Measurements from ENCODE around the gene GCGR.
A peak's percentile ranks its signal among the peaks of the same experiment; 100 is the strongest.

Gene GCGR

DNA sequence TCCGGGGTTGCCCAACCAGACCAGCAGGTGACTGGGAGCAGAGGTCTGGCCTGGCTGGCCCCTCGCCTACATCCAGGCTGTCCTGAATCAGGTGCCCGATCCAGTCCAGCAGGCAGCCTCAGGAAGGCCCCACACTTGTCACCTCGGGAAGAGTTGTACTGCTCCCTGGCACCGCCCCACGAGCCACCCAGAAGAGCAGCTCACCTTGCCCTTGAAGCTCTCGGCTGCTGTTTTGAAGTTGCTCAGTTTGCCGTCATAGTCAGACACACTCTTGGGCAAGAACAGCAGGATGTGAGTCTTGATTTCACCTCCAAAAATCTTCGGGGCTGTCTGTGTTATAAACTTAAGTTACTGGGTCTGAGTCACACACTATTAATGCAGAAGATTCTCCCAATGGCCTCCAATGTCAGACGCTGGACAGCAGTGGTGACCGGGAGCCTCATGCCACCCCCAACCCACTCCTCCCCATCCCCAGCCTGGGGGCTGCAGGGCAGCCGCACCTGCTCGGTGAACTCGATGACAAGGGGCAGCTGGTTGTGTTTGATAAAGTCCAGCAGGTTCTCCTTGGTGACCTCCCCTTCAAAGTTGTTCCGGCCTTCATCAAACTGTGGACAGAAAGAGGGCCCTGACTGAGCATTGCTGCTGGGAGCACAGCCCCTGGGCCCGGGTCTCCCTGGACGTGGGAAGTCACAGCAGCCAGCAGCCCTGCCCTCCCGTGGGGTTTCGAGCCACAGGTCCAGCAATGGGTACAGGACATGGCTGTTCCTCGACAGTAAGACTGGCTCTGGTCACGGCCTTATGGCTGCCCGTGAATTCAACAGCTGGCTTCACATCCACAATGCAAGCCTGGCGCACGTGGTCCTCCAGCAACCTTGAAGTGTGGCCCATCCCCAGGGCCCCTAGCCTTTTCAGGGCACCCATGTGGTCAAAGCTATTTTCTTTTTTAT, 43.1 kb downstream of the GCGR start:
- DNase-seq (ENCODE audit: low read depth in 2 of 2): no peak

DNA sequence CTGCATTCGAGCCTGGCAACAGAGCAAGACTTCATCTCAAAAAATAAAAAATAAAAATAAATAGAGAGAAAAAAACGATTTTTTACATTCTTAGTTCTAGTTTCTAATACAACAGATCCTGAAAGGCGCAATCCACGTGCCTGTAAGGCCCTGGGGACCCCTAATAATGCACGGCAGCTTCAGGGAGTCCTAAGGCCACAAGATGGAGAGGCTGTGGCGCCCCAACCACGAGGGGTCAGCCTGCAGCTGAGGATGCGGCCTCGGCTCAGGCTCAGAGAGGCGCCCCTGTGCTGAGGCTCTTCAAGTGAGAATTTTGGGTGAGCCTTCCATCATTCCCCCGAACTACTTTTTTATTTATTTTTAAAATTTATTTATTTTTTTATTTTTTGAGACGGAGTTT, 45.5 kb downstream of the GCGR start:
- DNase-seq (ENCODE audit: low read depth in 2 of 2): no peak

GRCh38 chr17:81851423-81851822, 47.5 kb downstream of the GCGR start:
- DNase-seq (ENCODE audit: low read depth in 2 of 2): no peak

DNA sequence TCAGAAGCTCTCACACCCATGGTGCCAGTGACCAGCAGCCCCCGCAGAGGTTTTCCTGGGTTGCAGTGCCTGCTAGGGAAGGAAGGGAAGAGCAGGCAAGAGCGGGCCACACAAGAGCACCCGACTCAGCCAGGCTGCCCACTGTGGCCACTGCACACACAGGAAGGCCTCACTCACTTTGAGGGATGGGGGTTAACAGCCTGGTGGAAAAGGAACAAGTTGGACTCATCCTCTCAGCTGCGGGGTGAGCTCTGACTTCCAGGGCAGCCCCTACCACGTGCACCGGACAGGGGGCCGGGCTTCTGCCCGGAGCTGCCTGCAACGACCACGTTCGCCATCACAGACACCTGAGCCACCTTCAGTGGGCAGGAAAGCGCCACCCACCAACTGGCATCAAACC, 48.3 kb downstream of the GCGR start:
- DNase-seq (ENCODE audit: low read depth in 2 of 2): no peak

- DNase-seq (ENCODE audit: low read depth in 2 of 2): no peak
Measured at GRCh38 chr17:81854974-81855774, 51.2 kb downstream of the GCGR start.

DNA sequence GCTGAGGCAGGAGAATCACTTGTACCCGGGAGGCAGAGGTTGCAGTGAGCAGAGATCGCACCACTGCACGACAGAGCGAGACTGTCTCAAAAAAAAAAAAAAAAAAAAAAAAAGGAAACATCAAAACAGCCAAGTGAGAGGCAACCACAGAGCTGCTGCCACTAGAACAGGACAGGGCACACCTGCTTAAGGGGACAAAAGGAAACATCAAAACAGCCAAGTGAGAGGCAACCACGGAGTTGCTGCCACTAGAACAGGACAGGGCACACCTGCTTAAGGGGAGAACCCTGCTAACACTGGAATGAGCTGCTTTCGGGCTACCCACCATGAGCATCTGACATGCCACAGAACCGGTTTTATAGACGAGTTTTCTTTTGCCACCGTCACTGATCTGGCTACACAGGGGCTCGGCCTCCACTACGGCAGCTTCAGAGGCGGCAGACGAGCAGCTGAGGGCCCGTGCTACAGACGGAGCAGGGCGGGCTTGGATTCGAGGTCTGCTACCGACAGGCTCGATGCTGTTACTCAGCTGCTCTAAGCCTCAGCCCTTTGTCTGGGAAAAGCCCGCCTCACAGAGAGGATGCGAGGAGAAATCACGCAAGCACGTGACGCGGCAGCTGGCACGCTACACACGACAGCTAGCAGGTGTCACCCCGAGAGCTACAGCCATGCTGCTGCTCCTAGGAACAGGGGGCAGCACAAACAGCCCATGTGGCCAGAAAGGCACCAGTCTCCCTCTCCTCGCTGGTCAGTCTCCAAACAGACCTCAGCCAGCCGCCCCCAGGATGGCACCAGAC, 54.4 kb downstream of the GCGR start:
- no peak for DNase-seq (ENCODE audit: low read depth in 2 of 2)

GRCh38 chr17:81858967-81859905, 55.3 kb downstream of the GCGR start:
- DNase-seq (ENCODE audit: low read depth in 2 of 2): no peak

DNA sequence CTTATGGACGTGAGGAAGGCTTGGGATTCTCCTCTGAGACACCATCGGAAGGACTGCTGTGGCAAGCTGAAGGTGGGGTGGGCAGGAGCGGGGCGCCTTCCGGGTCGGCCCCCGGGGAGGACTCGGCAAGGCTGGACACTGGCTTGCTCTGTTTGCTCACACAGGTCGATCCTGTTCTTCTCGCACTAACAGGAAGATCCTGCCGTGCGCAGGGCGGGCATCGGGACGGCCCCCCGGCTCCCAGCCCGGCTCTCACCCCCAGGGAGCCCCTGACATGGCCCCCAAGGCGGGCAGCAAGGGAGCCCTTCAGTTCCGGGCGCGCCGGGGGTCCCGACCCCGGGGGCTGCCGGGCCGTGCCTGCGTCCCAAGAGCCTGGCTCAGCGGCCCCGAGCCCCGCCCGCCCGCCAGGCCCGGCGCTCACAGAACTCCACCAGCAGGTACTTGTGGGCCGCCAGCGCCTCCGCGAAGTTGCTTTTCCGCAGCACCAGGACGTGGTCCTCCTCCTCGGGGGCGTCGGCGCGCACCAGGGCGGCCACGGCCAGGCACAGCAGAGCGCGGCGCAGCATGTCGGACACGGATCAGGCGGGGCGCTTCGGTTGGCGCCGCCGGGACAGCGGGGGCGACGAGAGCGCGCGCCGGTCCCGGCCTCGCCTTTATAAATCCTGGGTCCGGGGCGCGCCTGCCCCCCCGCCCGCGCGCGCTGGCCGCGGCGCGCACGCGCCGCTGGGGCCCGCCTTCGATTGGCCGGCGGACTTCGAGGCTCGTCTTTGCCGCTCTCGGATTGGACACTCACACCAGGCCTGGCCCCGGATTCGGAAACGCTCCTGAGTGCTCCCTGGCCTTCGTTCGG, 56.2 kb downstream of the GCGR start, which contains the start of gene P4HB:
P4HB (minus strand) TSS at position 630 of the 850 bp plus-strand sequence; CDS start at position 566, 64 bp downstream.
- DNase-seq (ENCODE audit: low read depth in 2 of 2): peak in 1 of 2 donors; percentile 84

- peak; percentile 98 to 99 for DNase-seq (ENCODE audit: low read depth in 2 of 2)
Measured at GRCh38 chr17:81860756-81861568, 57.0 kb downstream of the GCGR start.

- no peak for DNase-seq (ENCODE audit: low read depth in 2 of 2)
Measured at GRCh38 chr17:81863123-81863675, 59.2 kb downstream of the GCGR start.
